Adipocyte (in vitro differentiated cells): Measurements from ENCODE around the gene AGXT.

Experiments
- DNase-seq: peaks from one replicate; pipeline ENCODE4 v3.0.0-alpha.2; 2015; ENCODE audit warnings: low read depth
- H3K27me3 ChIP-seq: replicated peaks from 2 replicates; pipeline ENCODE4 v1.7.0; 2013; ENCODE audit warnings: mild to moderate bottlenecking, low read length, moderate library complexity; ENCODE audit not compliant: control insufficient read depth, insufficient read depth
- H3K36me3 ChIP-seq: 2 replicates; pipeline ENCODE4 v1.7.0; 2013; ENCODE audit warnings: low read length, mild to moderate bottlenecking, moderate library complexity; ENCODE audit not compliant: control insufficient read depth, insufficient read depth, severe bottlenecking
- H3K4me1 ChIP-seq: 2 replicates; pipeline ENCODE4 v1.7.0; 2013; ENCODE audit warnings: mild to moderate bottlenecking, low read length, moderate library complexity; ENCODE audit not compliant: control insufficient read depth, insufficient read depth
- H3K4me3 ChIP-seq: 2 replicates; pipeline ENCODE4 v1.7.0; 2013; ENCODE audit warnings: mild to moderate bottlenecking, low read length, moderate library complexity
- H3K9ac ChIP-seq: 2 replicates; pipeline ENCODE4 v1.7.0; 2013; ENCODE audit warnings: mild to moderate bottlenecking, low read length, moderate library complexity
- H3K9me3 ChIP-seq: 2 replicates; pipeline ENCODE4 v1.7.0; 2013; ENCODE audit warnings: mild to moderate bottlenecking, low read length, moderate library complexity; ENCODE audit not compliant: control insufficient read depth

Gene AGXT

GRCh38 chr2:240915526-240916341, 47.1 kb downstream of the AGXT start:
- no peaks in the 10 kb centered on the region for H3K36me3 ChIP-seq
- H3K27me3 ChIP-seq: no peaks in the 10 kb centered on the region
- no peaks in the 10 kb centered on the region for H3K9me3 ChIP-seq
- H3K9ac ChIP-seq: peak overlapping the region; percentile 59
- H3K4me1 ChIP-seq: peaks cover 45% of the 10 kb centered on the region
- no peak for DNase-seq
- no peak overlapping the region for H3K4me3 ChIP-seq

DNA sequence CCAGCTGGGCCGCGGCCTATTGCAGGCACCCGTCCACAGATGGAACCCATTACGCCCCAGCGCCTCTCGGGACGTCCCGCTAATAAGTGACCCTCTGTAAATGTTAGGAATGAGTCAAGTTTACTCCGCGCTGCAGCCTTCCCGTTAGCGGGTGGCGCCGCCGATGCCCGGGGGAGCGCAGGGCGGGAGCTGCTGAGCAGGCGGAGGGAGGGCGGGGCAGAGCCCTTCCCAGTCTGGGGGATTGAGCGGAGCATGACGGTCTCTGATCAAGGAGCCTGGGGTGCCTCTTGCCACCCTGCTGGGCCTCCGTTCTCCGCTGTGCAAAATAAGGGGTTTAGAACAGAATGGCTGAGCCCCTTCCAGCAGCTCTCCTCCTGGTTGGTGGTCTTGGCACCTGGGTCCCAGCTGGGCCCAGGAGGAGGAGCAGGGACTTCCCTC, 48.0 kb downstream of the AGXT start:
- Histone ChIP-seq H3K27me3 (no peaks in the 10 kb centered on the region), H3K4me3 (peak overlapping the region; percentile 13), H3K9ac (peak overlapping the region; percentile 76), H3K36me3 (no peaks in the 10 kb centered on the region), H3K4me1 (peaks cover 53% of the 10 kb centered on the region), H3K9me3 (no peaks in the 10 kb centered on the region)
- peak; percentile 93 for DNase-seq

DNA sequence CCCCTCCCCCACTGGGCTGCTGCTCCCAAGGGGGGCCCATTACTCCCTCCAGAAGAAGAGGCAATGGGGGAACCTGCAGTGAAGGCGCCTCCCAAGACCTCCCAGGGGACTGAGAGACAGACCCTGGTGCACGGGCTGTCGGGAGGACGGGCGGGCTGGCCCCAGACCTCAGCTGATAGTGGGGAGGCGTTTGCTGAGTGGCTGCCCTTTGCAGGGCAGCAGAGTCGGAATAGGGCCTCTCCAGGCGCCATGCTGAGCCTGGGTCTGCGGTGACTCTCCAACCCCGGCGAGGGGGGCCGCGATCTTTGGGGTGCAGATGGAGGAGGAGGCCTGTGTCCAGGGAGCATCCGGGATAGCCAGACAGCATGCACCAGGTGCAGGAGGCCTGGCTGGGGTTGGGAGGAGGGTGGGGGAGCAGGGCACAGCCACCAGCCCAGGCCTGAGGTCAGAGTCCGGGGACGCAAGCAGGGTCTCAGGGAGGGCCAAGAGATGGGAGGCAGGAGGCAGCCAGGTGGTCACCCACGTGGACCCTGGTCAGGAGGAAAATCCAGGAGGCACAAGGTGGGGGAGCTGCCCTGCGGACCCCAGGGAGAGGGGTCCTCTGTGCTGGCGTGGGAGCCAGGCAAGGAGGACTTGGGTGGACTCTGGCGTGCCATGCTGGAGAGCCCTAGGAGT, 48.5 kb downstream of the AGXT start:
- Histone ChIP-seq H3K27me3 (no peaks in the 10 kb centered on the region), H3K4me3 (peak overlapping the region; percentile 13), H3K36me3 (no peaks in the 10 kb centered on the region), H3K4me1 (peaks cover 59% of the 10 kb centered on the region), H3K9me3 (no peaks in the 10 kb centered on the region), H3K9ac (peak overlapping the region; percentile 76)
- no peak for DNase-seq

GRCh38 chr2:240917684-240918257, 49.1 kb downstream of the AGXT start:
- no peak overlapping the region for H3K4me3 ChIP-seq
- no peak for DNase-seq
- H3K9me3 ChIP-seq: no peaks in the 10 kb centered on the region
- H3K36me3 ChIP-seq: no peaks in the 10 kb centered on the region
- H3K27me3 ChIP-seq: no peaks in the 10 kb centered on the region
- peak overlapping the region; percentile 76 for H3K9ac ChIP-seq
- H3K4me1 ChIP-seq: peaks cover 63% of the 10 kb centered on the region

DNA sequence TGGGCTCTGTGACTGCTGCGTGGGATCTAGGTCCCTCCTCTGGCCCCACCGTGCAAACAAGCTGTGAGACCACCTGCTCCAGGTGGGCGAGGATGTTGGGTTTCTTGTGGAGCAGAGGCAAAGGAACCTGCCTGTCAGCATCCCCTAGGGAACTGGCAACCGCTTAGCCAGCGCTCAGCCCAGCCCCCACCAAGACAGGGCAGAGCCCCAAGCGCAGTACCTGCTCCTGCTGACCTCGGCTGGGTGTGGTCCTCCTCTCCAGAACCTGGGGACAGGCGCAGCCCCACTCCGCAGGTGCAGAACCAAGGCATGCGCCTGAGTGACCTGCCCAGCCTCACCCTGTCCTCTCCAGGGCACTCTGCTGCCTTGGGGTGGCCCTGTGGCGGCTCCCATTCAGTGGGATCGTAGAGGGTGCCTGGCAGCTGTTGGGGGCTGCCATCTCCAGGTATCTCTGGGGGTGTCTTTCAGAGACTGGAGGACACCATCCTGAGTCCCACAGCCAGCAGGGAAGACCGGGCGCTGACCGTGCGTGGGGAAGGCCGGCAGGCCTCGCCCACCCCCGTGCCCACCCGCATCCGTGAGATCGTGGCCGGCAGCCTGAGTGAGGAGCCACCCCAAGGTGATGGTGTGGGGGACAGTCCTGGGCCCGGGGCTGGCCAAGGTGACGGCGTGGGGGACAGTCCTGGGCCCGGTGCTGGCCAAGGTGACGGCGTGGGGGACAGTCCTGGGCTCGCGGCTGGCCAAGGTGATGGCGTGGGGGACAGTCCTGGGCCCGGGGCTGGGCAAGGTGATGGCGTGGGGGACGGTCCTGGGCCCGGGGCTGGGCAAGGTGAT, 49.9 kb downstream of the AGXT start:
- H3K9me3 ChIP-seq: no peaks in the 10 kb centered on the region
- H3K4me3 ChIP-seq: no peak overlapping the region
- H3K4me1 ChIP-seq: peaks cover 65% of the 10 kb centered on the region
- H3K27me3 ChIP-seq: no peaks in the 10 kb centered on the region
- DNase-seq: no peak
- H3K36me3 ChIP-seq: no peaks in the 10 kb centered on the region
- H3K9ac ChIP-seq: peak overlapping the region; percentile 76

GRCh38 chr2:240919161-240919781, 50.6 kb downstream of the AGXT start:
- no peak for DNase-seq
- Histone ChIP-seq H3K4me1 (peaks cover 57% of the 10 kb centered on the region), H3K36me3 (no peaks in the 10 kb centered on the region), H3K27me3 (no peaks in the 10 kb centered on the region), H3K9me3 (no peaks in the 10 kb centered on the region), H3K9ac (no peak overlapping the region), H3K4me3 (no peak overlapping the region)

DNA sequence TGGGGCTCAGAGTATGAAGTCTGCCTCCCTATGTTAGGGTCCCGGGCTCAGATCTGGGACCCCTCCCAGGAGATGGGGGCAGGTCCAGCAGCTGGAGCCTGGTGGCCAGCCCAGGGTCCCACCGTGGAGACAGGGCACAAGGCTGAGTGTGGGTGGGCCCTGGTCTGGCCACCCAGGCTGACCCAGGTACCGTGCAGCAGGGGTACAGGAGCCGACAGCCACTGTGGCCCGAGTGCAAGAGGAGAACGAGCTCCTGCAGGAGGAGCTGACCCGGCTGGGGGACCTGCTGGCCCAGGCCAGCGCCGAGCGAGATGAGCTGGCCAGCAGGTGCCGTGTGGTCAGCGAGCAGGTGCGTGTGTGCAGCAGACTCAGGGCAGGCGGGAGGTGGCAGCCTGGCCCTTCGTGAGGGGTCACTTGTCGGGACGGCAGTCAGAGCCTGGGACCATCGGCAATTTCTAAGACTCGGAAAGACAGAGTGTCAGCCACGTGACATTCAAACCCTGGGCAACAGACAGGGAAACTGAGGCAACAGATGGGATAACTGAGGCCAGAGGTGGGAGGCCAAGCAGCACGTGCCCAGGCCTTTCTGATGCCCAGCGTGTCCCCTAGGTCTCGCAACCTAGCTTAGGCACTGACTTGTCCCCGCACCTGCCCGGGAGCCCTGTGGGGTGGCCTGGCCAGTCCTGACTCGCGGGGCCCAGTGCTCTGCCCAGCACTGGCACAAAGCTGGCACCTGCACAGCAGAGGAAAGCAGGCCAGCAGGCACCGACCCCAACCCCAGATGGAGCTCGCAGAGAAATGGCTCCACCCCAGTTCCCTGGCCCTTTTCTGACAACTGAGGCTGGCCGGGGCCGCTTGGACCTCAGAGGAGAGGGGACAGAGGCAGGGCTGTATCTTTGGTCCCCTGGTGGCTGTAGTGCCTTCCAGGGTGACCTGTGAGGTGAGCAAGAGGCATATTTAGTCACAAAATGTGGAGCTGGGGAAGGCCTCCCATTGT, 51.5 kb downstream of the AGXT start:
- H3K4me1 ChIP-seq: peaks cover 50% of the 10 kb centered on the region
- no peaks in the 10 kb centered on the region for H3K36me3 ChIP-seq
- H3K27me3 ChIP-seq: no peaks in the 10 kb centered on the region
- H3K4me3 ChIP-seq: peak overlapping the region; percentile 35
- no peaks in the 10 kb centered on the region for H3K9me3 ChIP-seq
- peak overlapping the region; percentile 77 for H3K9ac ChIP-seq
- no peak for DNase-seq

DNA sequence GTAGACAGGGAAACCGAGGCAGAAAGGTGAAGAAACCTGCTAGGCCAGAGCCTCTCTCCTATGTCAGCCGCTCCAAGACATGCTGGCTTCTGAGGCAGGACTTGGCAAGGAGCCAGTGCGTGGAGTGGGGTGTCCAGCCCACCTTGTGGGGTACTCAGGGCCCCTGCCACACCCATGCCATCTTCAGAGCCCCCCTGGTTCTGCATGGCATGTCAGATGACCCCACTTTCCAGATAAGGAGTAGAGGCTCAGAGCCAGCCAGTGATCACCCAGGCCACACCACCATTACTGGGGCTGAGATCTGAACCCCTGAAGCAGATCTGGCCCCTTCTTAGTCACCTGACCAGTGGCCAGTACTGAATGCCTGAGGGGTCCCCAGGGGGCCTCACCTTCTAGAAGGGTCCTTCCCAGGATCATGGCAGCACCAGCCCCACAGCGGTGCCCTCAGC, 52.2 kb downstream of the AGXT start:
- Histone ChIP-seq H3K9me3 (no peaks in the 10 kb centered on the region), H3K4me1 (peaks cover 43% of the 10 kb centered on the region), H3K9ac (peak overlapping the region; percentile 77), H3K4me3 (peak overlapping the region; percentile 35), H3K27me3 (no peaks in the 10 kb centered on the region), H3K36me3 (no peaks in the 10 kb centered on the region)
- DNase-seq: peak; percentile 17

DNA sequence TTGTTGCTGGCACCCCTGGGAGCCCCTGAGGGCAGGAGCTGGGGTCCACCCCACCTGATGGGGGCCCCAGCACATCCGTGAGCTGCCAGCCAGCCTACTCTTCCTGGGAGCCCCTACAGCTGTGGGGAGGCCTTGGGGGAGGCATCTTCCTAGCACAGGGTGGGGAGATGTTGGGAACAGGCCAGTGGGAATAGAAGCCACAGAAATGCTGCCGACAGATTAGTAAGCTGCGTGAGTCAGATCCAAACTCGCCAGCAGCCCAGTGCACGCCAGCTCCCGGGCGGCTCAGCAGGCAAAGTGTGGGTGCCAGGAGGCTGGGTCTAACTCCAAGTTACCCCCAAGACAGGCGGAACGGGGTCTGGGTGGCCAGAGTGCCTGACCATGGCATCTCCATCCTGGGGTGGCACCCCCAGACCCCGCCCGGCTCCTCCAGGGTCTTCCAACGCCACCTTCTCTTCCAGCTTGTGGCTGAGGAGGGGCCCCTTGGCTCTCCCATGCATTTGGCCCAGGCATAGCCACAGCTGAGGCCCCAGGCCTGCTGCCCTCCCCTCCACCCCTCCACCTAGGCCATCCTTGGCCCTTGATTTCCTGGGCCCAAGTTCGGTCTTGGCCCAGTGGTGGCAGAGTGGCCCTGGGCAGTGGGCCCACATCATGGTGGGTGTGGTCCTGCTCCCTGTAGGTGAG, 52.8 kb downstream of the AGXT start:
- DNase-seq: peak; percentile 95
- peak overlapping the region; percentile 35 for H3K4me3 ChIP-seq
- peak overlapping the region; percentile 77 for H3K9ac ChIP-seq
- no peaks in the 10 kb centered on the region for H3K9me3 ChIP-seq
- H3K4me1 ChIP-seq: peaks cover 40% of the 10 kb centered on the region
- H3K27me3 ChIP-seq: no peaks in the 10 kb centered on the region
- no peaks in the 10 kb centered on the region for H3K36me3 ChIP-seq
